Measurements from ENCODE around the gene UBE2F.
"Not testable (repeated sequence)": the region's sequence is repeated elsewhere in the genome, so short reads cannot be mapped to it uniquely, and the experiment has no call there.

UBE2F gene

DNA sequence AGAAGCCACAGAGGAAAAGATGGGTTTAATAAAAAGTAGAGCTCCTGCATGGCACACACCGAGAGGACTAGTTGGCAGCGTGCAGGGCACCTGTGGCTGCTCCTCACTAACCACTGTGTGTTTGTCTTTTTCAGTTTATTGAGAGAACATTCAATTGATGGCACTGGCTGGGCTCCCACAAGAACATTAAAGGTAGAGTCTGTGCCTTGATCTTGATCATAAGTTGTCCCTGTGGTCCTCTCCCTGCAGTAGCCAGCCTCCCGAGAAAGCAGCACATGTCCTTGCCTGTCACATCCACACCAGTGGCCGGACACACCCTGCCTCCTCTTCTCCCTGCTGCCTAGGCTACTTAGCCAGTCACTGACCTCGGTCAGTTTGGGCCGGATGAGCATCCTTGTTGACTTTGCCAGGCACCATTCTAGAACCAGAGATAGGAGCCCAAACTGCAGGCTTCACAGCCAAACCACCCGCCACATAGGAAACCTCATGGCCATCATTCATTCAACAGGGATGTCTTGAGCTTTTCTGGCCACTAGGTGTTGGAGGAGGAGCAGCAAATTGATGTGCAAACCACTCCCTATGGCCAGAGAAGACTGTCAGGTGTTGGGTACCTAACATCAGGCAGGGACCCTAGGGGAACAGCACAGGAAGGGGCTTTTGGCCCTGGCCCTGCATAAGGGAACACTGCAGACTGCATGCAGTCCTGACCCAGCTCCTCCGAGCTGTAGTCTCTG is 63.8 kb downstream of the UBE2F start:
- peaks cover 9% of the 10 kb centered on the region for H3K4me1 Mint-ChIP-seq (ENCODE audit: low read depth)
- H3K4me3 Mint-ChIP-seq = no peak overlapping the region
- H3K9me3 Mint-ChIP-seq = no peaks in the 10 kb centered on the region
- H3K27me3 Mint-ChIP-seq = no peaks in the 10 kb centered on the region
- H3K36me3 Mint-ChIP-seq (ENCODE audit: low read depth) = peaks cover 63% of the 10 kb centered on the region
- no peak overlapping the region for H3K27ac Mint-ChIP-seq

DNA sequence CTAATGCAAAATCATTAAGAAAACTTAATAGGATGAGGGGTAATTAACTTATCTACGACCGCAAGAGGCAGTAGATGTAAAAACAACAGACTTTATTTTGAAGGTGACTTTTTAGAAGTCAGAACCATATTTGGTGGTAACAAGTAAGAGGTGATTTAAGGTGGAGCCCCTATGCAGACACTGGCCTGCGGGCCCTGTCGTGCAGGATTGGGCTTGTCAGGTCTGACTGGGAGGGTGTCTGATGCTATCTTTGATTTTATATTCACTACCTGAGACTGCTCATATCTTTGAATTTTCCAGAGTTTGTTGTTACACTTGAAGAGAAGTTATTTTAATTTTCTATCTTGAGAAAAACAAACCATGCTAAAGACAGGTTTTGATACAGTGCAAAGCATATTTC is 64.9 kb downstream of the UBE2F start:
- H3K4me1 Mint-ChIP-seq (ENCODE audit: low read depth) = peaks cover 6% of the 10 kb centered on the region
- no peak overlapping the region for H3K4me3 Mint-ChIP-seq
- H3K27ac Mint-ChIP-seq = no peak overlapping the region
- H3K36me3 Mint-ChIP-seq (ENCODE audit: low read depth) = peaks cover 67% of the 10 kb centered on the region
- no peaks in the 10 kb centered on the region for H3K27me3 Mint-ChIP-seq
- no peaks in the 10 kb centered on the region for H3K9me3 Mint-ChIP-seq

DNA sequence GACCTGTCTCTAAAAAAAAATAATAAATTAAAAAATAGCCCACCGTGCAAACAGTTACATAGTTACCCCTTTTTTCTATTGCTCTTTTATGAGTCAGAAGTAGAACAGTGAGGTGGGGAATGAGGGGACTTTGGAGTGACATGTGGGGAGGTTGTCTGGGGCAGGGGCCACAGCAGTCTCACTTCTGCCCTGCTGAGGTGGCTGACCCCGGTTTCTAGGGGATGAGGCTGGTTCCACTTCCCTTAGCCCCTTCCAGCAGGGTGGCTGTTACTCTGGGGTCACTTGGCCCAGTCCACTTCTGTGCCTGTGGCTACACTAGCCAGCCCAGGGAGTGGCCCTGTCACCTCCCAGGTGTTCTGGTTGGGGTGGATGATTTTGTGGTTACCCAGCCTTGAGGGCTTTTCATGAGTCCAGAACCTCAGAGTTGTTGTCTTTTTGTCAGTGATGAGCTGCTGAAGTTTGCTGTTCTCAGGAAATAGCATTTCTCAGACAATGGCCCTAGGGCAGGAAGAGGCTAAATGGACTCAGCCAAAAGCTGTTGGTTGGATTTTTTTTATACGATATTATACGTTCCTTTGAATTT is 66.0 kb downstream of the UBE2F start:
- Mint-ChIP-seq H3K4me3 (no peak overlapping the region), H3K4me1 (ENCODE audit: low read depth) (no peaks in the 10 kb centered on the region), H3K27ac (no peak overlapping the region), H3K36me3 (ENCODE audit: low read depth) (peaks cover 66% of the 10 kb centered on the region), H3K9me3 (no peaks in the 10 kb centered on the region), H3K27me3 (no peaks in the 10 kb centered on the region)

- H3K27me3 Mint-ChIP-seq; H3K4me3 Mint-ChIP-seq; H3K27ac Mint-ChIP-seq; H3K4me1 Mint-ChIP-seq (ENCODE audit: low read depth); H3K9me3 Mint-ChIP-seq: not testable (repeated sequence)
- peaks cover 68% of the 10 kb centered on the region for H3K36me3 Mint-ChIP-seq (ENCODE audit: low read depth)
Observed at GRCh38 chr2:238033991-238034390, 67.2 kb downstream of the UBE2F start.

DNA sequence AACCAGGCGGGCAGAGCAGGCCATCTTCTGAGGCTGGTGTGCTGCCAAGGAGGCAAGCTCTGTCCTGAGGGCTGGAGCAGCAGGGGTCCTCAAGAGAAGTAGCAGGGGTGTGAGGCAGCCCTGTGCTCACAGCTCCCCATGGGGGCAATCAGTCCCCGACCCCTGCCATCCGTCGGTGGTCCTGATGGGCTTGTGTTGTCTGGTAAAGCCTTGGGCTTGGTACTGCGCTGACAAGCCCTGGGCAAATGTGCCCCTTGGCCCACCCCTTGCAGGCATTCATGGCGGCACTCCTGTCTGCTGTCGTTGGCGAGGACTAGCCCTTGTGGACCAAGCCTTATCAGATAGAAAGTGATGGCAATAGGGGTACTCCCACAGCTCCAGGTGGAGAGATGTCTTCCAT is 71.4 kb downstream of the UBE2F start:
- Mint-ChIP-seq H3K9me3 (no peaks in the 10 kb centered on the region), H3K36me3 (ENCODE audit: low read depth) (peaks cover 72% of the 10 kb centered on the region), H3K4me1 (ENCODE audit: low read depth) (no peaks in the 10 kb centered on the region), H3K27me3 (no peaks in the 10 kb centered on the region), H3K27ac (no peak overlapping the region), H3K4me3 (no peak overlapping the region)

DNA sequence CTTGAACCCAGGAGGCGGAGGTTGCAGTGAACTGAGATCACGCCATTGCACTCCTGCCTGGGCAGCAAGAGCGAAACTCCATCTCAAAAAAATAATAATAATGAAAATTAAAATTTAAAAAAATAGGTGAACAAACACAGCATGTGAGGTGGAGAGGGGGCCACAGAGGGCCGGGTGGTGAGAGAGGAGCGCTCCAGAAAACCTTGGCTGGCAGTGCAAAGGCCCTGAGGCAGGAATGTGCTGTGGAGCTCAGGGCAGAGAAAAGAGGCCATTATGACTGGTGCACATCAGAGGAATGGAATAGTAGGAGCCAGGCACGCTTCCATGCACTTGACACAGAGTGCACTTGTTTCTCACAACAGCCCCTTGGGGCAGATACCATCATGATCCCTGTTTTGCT is 72.3 kb downstream of the UBE2F start:
- H3K4me1 Mint-ChIP-seq (ENCODE audit: low read depth) = no peaks in the 10 kb centered on the region
- H3K27me3 Mint-ChIP-seq = no peaks in the 10 kb centered on the region
- no peak overlapping the region for H3K27ac Mint-ChIP-seq
- H3K4me3 Mint-ChIP-seq = no peak overlapping the region
- no peaks in the 10 kb centered on the region for H3K9me3 Mint-ChIP-seq
- H3K36me3 Mint-ChIP-seq (ENCODE audit: low read depth) = peaks cover 71% of the 10 kb centered on the region

DNA sequence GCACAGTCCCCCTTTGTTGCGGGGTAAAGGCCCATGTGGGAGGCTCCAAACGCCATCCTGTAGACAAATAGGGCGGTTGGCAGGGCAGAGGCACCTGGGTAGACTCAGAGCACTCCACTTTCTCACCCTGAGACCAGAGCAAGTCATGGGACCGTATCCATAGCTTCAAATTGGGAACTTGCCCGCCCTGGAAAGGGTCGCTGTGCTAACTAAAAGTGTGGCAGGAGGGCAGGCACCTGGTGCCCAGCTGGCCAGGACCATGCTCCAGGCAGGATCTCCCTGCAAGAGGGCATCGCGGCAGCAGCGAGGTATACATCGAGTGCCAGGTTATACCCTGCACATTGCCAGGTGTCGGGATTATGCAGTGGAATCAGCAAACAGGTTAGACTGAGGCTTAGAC is 73.2 kb downstream of the UBE2F start:
- H3K36me3 Mint-ChIP-seq (ENCODE audit: low read depth) = peaks cover 67% of the 10 kb centered on the region
- H3K27me3 Mint-ChIP-seq = no peaks in the 10 kb centered on the region

GRCh38 chr2:238040918-238041317 is 74.1 kb downstream of the UBE2F start:
- no peaks in the 10 kb centered on the region for H3K4me1 Mint-ChIP-seq (ENCODE audit: low read depth)
- H3K4me3 Mint-ChIP-seq = no peak overlapping the region
- H3K27ac Mint-ChIP-seq = no peak overlapping the region
- H3K36me3 Mint-ChIP-seq (ENCODE audit: low read depth) = peaks cover 67% of the 10 kb centered on the region
- H3K27me3 Mint-ChIP-seq = no peaks in the 10 kb centered on the region
- H3K9me3 Mint-ChIP-seq = no peaks in the 10 kb centered on the region

More for the DNA sequence above, 73.2 kb downstream of the UBE2F start:
- Mint-ChIP-seq H3K27ac (no peak overlapping the region), H3K4me3 (no peak overlapping the region), H3K4me1 (ENCODE audit: low read depth) (no peaks in the 10 kb centered on the region), H3K9me3 (no peaks in the 10 kb centered on the region)

DNA sequence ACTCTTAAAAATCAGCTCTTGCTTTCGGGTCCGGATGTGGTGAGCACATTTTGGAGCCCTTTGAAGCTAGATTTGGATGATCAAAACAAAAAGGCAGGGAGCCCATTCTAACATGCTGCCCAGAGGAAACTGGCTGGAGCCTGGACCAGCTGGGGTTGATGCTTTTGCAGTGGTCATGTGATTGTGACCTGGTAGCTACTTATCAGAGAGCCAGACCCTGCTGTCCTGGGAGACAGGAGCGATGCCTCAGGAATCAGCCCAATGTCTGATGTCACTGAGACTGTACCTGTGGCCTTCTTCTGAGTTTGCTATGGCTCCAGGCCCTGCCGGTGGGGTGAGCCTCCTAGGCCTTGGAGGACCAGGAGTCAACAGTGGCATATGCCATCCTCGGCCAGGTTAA is 75.3 kb downstream of the UBE2F start:
- H3K27ac Mint-ChIP-seq = no peak overlapping the region
- no peak overlapping the region for H3K4me3 Mint-ChIP-seq
- no peaks in the 10 kb centered on the region for H3K27me3 Mint-ChIP-seq
- peaks cover 65% of the 10 kb centered on the region for H3K36me3 Mint-ChIP-seq (ENCODE audit: low read depth)
- H3K4me1 Mint-ChIP-seq (ENCODE audit: low read depth) = no peaks in the 10 kb centered on the region
- H3K9me3 Mint-ChIP-seq = peaks cover 3% of the 10 kb centered on the region

- no peak overlapping the region for H3K4me3 Mint-ChIP-seq
- H3K27ac Mint-ChIP-seq = no peak overlapping the region
- H3K9me3 Mint-ChIP-seq = peaks cover 10% of the 10 kb centered on the region
- no peaks in the 10 kb centered on the region for H3K4me1 Mint-ChIP-seq (ENCODE audit: low read depth)
- H3K36me3 Mint-ChIP-seq (ENCODE audit: low read depth) = peaks cover 68% of the 10 kb centered on the region
- H3K27me3 Mint-ChIP-seq = no peaks in the 10 kb centered on the region
Observed at GRCh38 chr2:238042849-238043584, 76.2 kb downstream of the UBE2F start.

DNA sequence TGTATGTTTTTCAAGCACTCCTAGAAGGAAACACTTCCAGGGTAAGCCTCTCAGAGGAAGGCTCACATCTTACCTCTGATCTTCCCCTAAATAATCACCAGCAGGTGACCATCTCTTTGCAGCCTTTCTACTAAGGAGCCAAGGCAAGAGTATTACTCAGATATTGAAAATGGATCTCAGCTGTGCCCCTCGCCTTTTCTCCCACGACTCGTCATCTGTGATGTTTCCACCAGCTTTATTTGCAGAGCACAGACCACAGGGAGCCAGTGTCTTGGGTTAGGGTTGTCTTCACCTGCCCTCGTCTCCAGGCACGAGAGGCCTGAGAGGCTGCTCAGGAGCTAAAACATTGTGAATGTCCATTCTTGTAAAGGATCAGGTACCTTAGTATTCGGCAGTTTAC is 77.0 kb downstream of the UBE2F start:
- Mint-ChIP-seq H3K4me1 (ENCODE audit: low read depth) (no peaks in the 10 kb centered on the region), H3K27ac (no peak overlapping the region), H3K9me3 (peaks cover 11% of the 10 kb centered on the region), H3K4me3 (no peak overlapping the region), H3K36me3 (ENCODE audit: low read depth) (peaks cover 68% of the 10 kb centered on the region), H3K27me3 (no peaks in the 10 kb centered on the region)

DNA sequence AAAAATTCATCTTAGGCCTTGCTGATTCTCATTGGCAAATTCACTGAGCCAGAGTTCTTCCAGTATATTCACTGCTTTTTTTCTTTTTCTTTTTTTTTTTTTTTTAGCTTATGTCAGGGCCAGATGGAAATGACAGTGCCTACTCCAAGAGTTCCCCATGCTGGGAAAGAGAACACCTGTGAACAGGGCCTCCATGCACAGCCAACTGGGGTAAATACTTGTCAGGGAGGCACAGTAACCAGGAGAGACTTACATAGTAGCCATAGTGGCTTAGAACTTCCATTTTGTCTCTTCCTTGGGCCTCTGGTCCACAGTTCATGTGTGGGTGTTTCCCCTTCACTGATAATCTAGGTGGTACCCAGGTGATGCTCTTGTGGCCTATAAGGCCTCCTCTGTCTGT is 78.8 kb downstream of the UBE2F start:
- Mint-ChIP-seq H3K27ac (no peak overlapping the region), H3K27me3 (no peaks in the 10 kb centered on the region), H3K36me3 (ENCODE audit: low read depth) (peaks cover 62% of the 10 kb centered on the region), H3K4me1 (ENCODE audit: low read depth) (no peaks in the 10 kb centered on the region), H3K9me3 (peaks cover 11% of the 10 kb centered on the region), H3K4me3 (no peak overlapping the region)

- no peaks in the 10 kb centered on the region for H3K27me3 Mint-ChIP-seq
- no peak overlapping the region for H3K27ac Mint-ChIP-seq
- H3K9me3 Mint-ChIP-seq = peaks cover 11% of the 10 kb centered on the region
- no peak overlapping the region for H3K4me3 Mint-ChIP-seq
- H3K4me1 Mint-ChIP-seq (ENCODE audit: low read depth) = no peaks in the 10 kb centered on the region
- H3K36me3 Mint-ChIP-seq (ENCODE audit: low read depth) = peaks cover 50% of the 10 kb centered on the region
Observed at GRCh38 chr2:238046725-238047270, 80.0 kb downstream of the UBE2F start.

DNA sequence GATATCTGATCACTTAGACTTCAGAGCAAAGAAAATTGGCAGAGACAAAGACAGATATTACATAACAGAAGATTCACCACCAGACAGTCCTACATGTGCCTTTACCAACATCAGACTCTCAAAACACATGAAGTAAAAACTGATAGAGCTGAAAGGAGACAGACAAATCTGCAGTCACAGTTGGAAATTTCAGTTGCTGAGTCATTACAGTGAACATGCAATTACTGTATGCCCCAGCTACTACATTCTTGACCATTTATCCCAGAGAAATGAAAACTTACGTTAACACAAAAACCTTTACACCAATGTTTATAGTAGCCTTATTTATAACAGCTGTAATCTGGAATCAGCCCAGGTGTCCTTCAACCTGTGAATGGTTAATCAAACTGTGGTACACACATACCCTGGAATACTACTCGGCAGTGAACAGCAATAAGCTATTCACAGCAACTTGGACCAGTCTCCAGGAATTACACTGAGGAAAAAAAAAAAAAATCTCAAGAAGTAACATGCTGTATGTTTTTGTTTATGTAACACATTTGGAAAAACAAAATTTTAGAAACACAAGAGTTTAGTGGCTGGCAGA is 86.5 kb downstream of the UBE2F start:
- H3K36me3 Mint-ChIP-seq (ENCODE audit: low read depth) = peaks cover 6% of the 10 kb centered on the region
- no peak overlapping the region for H3K4me3 Mint-ChIP-seq
- peaks cover 3% of the 10 kb centered on the region for H3K4me1 Mint-ChIP-seq (ENCODE audit: low read depth)
- H3K9me3 Mint-ChIP-seq = no peaks in the 10 kb centered on the region
- H3K27ac Mint-ChIP-seq = no peak overlapping the region
- peaks cover 32% of the 10 kb centered on the region for H3K27me3 Mint-ChIP-seq

GRCh38 chr2:238055841-238056240 is 89.0 kb downstream of the UBE2F start:
- peaks cover 5% of the 10 kb centered on the region for H3K9me3 Mint-ChIP-seq
- H3K4me3 Mint-ChIP-seq = no peak overlapping the region
- H3K27ac Mint-ChIP-seq = no peak overlapping the region
- peaks cover 32% of the 10 kb centered on the region for H3K27me3 Mint-ChIP-seq
- H3K4me1 Mint-ChIP-seq (ENCODE audit: low read depth) = peaks cover 16% of the 10 kb centered on the region
- peaks cover 5% of the 10 kb centered on the region for H3K36me3 Mint-ChIP-seq (ENCODE audit: low read depth)

Measured in stimulated activated naive CD8-positive, alpha-beta T cell treated with anti-CD3 and anti-CD28 coated beads, Interleukin-15, Interleukin-2, amounts not matched to agents 100 ng/mL and 50 ng/mL, for 24 hours (primary cell).